PC-3 (cell line): ENCODE measurements around the gene ITPKC. TPM values are rescaled to one million over a fixed set of nuclear protein-coding genes. Genes with fewer than 3 reads are reported as not detected.
"Not testable (repeated sequence)": the region's sequence is repeated elsewhere in the genome, so short reads cannot be mapped to it uniquely, and the experiment has no call there.

ENCODE experiments used
- ATAC-seq: fragments of 200-7000 bp; cut with Tn5 transposase; 2 replicates; pipeline ENCODE4 v1.9.1; 2020; ENCODE audit warnings: mild to moderate bottlenecking, moderate library complexity
- BruUV-seq: library from RNA; stranded (reverse); fragments of 400-500 nt; replicated peaks from 2 replicates; lab custom pipeline; 2021; lab: Mats Ljungman, UMichigan
- CTCF ChIA-PET: fragments of 300-600 bp; sonication (Branson Sonifier 250); formaldehyde crosslinking; loops from one replicate; lab custom pipeline; 2022; ENCODE audit warnings: antibody characterized with exemption; lab: Charles Lee
- POLR2A ChIA-PET: fragments of 300-600 bp; sonication (Branson Sonifier 250); formaldehyde crosslinking; loops from one replicate; lab custom pipeline; 2022; ENCODE audit warnings: antibody characterized with exemption; ENCODE audit not compliant: unreplicated experiment; lab: Charles Lee
- DNase-seq: peaks from one replicate; pipeline ENCODE4 v3.0.0-alpha.2; 2015
- H2AFZ ChIP-seq: fragments of 300-600 bp; sonication (generic); 2 replicates; pipeline ENCODE4 v1.6.0; 2016; ENCODE audit warnings: antibody characterized with exemption, low read length
- H3F3A ChIP-seq: fragments of 300-600 bp; sonication (generic); one replicate; pipeline ENCODE4 v1.6.0; 2017; ENCODE audit warnings: antibody characterized with exemption, low read length, control low read depth, mild to moderate bottlenecking; ENCODE audit not compliant: unreplicated experiment
- H3K27ac ChIP-seq: fragments of 300-600 bp; sonication (generic); 2 replicates; pipeline ENCODE4 v1.5.1; 2016; ENCODE audit warnings: mild to moderate bottlenecking, low read length
- H3K27me3 ChIP-seq: fragments of 300-600 bp; sonication (generic); 2 replicates; pipeline ENCODE4 v1.6.1; 2016; ENCODE audit warnings: low read length, mixed read lengths
- H3K36me3 ChIP-seq: fragments of 300-600 bp; sonication (generic); 2 replicates; pipeline ENCODE4 v1.6.1; 2016; ENCODE audit warnings: low read depth, mixed run types, low read length, mixed read lengths
- H3K4me1 ChIP-seq: fragments of 300-600 bp; sonication (generic); 2 replicates; pipeline ENCODE4 v1.5.1; 2016; ENCODE audit warnings: low read length; ENCODE audit not compliant: insufficient read depth
- H3K4me2 ChIP-seq: fragments of 300-600 bp; sonication (generic); 2 replicates; pipeline ENCODE4 v1.6.0; 2016; ENCODE audit warnings: low read length
- H3K4me3 ChIP-seq: fragments of 300-600 bp; sonication (generic); 2 replicates; pipeline ENCODE4 v1.5.1; 2016; ENCODE audit warnings: mild to moderate bottlenecking, low read length, mixed read lengths
- H3K79me2 ChIP-seq: fragments of 300-600 bp; sonication (generic); 2 replicates; pipeline ENCODE4 v1.6.1; 2017; ENCODE audit warnings: low read length, mixed read lengths
- H3K9ac ChIP-seq: fragments of 300-600 bp; sonication (generic); 2 replicates; pipeline ENCODE4 v1.6.0; 2016; ENCODE audit warnings: mild to moderate bottlenecking, low read length
- H3K9me2 ChIP-seq: fragments of 300-600 bp; sonication (generic); replicated peaks from 2 replicates; pipeline ENCODE4 v1.6.1; 2016; ENCODE audit warnings: mixed run types, low read length, mixed read lengths
- H3K9me3 ChIP-seq: fragments of 300-600 bp; sonication (generic); 2 replicates; pipeline ENCODE4 v1.6.1; 2016; ENCODE audit warnings: low read length, mixed read lengths
- H4K20me1 ChIP-seq: fragments of 300-600 bp; sonication (generic); 2 replicates; pipeline ENCODE4 v1.6.1; 2016; ENCODE audit warnings: low read length, mixed read lengths
- EZH2 ChIP-seq: fragments of 300-600 bp; sonication (generic); IDR thresholded peaks from one replicate; pipeline ENCODE4 v1.6.1; 2017; ENCODE audit warnings: antibody characterized with exemption, mild to moderate bottlenecking, low read length; ENCODE audit not compliant: unreplicated experiment
- EZH2phosphoT487 ChIP-seq: fragments of 300-600 bp; sonication (generic); IDR thresholded peaks from 2 replicates; pipeline ENCODE4 v1.6.1; 2018; ENCODE audit warnings: mild to moderate bottlenecking, antibody characterized with exemption, low read length, borderline replicate concordance
- intact Hi-C: fragments of 100-400 bp; cut with micrococcal nuclease; formaldehyde crosslinking; loops from 2 replicates; pipeline ENCODE4 v1.9.0; 2023
- total RNA-seq: library from RNA; depleted of rRNA; stranded (reverse); fragments of >200 nt; gene quantifications from 2 replicates; pipeline ENCODE4 v1.2.3, GENCODE V29; 2014
- TF ChIP-seq, protein P1 (sequence below): fragments of 300-600 bp; sonication (generic); conservative IDR thresholded peaks from 2 replicates; pipeline ENCODE4 v1.5.1; 2017; ENCODE audit warnings: antibody characterized with exemption, low read depth, mild to moderate bottlenecking, low read length

The ITPKC gene
- total RNA-seq, 1 experiment from 2014 or later, result 28.4 TPM

GRCh38 chr19:40724315-40724714 is 7.4 kb downstream of the ITPKC start:
- no peak overlapping the region for H3K4me3 ChIP-seq
- peaks cover 21% of the 10 kb centered on the region for H3K4me1 ChIP-seq
- no peak overlapping the region for H2AFZ ChIP-seq
- peaks cover 13% of the 10 kb centered on the region for H4K20me1 ChIP-seq
- no peak for DNase-seq
- H3K9me2 ChIP-seq, result no peaks in the 10 kb centered on the region
- H3F3A ChIP-seq, result no peaks in the 10 kb centered on the region
- no TSS peak for BruUV-seq
- no peak overlapping the region for H3K27ac ChIP-seq
- no peak for TF ChIP-seq EZH2
- no peak for TF ChIP-seq EZH2phosphoT487
- TF ChIP-seq, protein P1, sequence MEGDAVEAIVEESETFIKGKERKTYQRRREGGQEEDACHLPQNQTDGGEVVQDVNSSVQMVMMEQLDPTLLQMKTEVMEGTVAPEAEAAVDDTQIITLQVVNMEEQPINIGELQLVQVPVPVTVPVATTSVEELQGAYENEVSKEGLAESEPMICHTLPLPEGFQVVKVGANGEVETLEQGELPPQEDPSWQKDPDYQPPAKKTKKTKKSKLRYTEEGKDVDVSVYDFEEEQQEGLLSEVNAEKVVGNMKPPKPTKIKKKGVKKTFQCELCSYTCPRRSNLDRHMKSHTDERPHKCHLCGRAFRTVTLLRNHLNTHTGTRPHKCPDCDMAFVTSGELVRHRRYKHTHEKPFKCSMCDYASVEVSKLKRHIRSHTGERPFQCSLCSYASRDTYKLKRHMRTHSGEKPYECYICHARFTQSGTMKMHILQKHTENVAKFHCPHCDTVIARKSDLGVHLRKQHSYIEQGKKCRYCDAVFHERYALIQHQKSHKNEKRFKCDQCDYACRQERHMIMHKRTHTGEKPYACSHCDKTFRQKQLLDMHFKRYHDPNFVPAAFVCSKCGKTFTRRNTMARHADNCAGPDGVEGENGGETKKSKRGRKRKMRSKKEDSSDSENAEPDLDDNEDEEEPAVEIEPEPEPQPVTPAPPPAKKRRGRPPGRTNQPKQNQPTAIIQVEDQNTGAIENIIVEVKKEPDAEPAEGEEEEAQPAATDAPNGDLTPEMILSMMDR, result no peak
- no peak overlapping the region for H3K9ac ChIP-seq
- peaks cover 50% of the 10 kb centered on the region for H3K79me2 ChIP-seq
- H3K4me2 ChIP-seq, result no peak overlapping the region
- H3K36me3 ChIP-seq, result peaks cover 17% of the 10 kb centered on the region; the same call in 1 of the 2 replicates
- H3K27me3 ChIP-seq, result no peaks in the 10 kb centered on the region
- ChIA-PET CTCF (no interaction called here), POLR2A (no interaction called here)
- intact Hi-C loops, result no loop called here
- no peaks in the 10 kb centered on the region for H3K9me3 ChIP-seq
- no peak for ATAC-seq

GRCh38 chr19:40724855-40725254 is 7.9 kb downstream of the ITPKC start:
- ATAC-seq, result no peak
- H3K27ac ChIP-seq, result no peak overlapping the region
- no peak overlapping the region for H3K4me2 ChIP-seq
- POLR2A ChIA-PET, result no interaction called here
- H3K36me3 ChIP-seq, result peaks cover 17% of the 10 kb centered on the region; the same call in 1 of the 2 replicates
- intact Hi-C loops, result no loop called here
- H3K27me3 ChIP-seq, result no peaks in the 10 kb centered on the region
- H3K79me2 ChIP-seq, result peaks cover 45% of the 10 kb centered on the region
- no peak overlapping the region for H2AFZ ChIP-seq
- H3F3A ChIP-seq, result no peaks in the 10 kb centered on the region
- no TSS peak for BruUV-seq
- CTCF ChIA-PET, result no interaction called here
- H3K9me3 ChIP-seq, result no peaks in the 10 kb centered on the region
- DNase-seq, result no peak
- no peak overlapping the region for H3K9ac ChIP-seq
- no peak overlapping the region for H3K4me3 ChIP-seq
- TF ChIP-seq, protein P1, result no peak
- TF ChIP-seq EZH2phosphoT487 (no peak), EZH2 (no peak)
- H3K9me2 ChIP-seq, result no peaks in the 10 kb centered on the region
- peaks cover 8% of the 10 kb centered on the region for H4K20me1 ChIP-seq
- H3K4me1 ChIP-seq, result peaks cover 16% of the 10 kb centered on the region

GRCh38 chr19:40726279-40726678 is 9.4 kb downstream of the ITPKC start:
- no TSS peak for BruUV-seq
- Histone ChIP-seq H2AFZ (no peak overlapping the region), H3K4me2 (no peak overlapping the region), H3K27me3 (no peaks in the 10 kb centered on the region), H3F3A (no peaks in the 10 kb centered on the region), H3K79me2 (peaks cover 31% of the 10 kb centered on the region), H3K9me3 (no peaks in the 10 kb centered on the region), H3K9me2 (no peaks in the 10 kb centered on the region), H3K4me3 (no peak overlapping the region), H3K27ac (no peak overlapping the region), H3K9ac (no peak overlapping the region), H3K4me1 (peaks cover 12% of the 10 kb centered on the region), H4K20me1 (no peaks in the 10 kb centered on the region; the same call in 1 of the 2 replicates), H3K36me3 (peaks cover 22% of the 10 kb centered on the region; the same call in 1 of the 2 replicates)
- ATAC-seq, result no peak
- ChIA-PET CTCF (no interaction called here), POLR2A (no interaction called here)
- peak; percentile 17 for DNase-seq
- TF ChIP-seq, protein P1, result no peak
- TF ChIP-seq EZH2phosphoT487 (no peak), EZH2 (no peak)
- intact Hi-C loops, result no loop called here

GRCh38 chr19:40730065-40730464 is 13.2 kb downstream of the ITPKC start:
- BruUV-seq, H3K27ac ChIP-seq, DNase-seq, H2AFZ ChIP-seq, CTCF ChIA-PET, POLR2A ChIA-PET, H3K27me3 ChIP-seq, H3K9me3 ChIP-seq, H4K20me1 ChIP-seq, H3K4me2 ChIP-seq, H3K9ac ChIP-seq, H3F3A ChIP-seq, ATAC-seq, H3K79me2 ChIP-seq, H3K4me3 ChIP-seq, intact Hi-C loops, H3K9me2 ChIP-seq, H3K4me1 ChIP-seq: not testable (repeated sequence)
- H3K36me3 ChIP-seq, result peaks cover 23% of the 10 kb centered on the region; the same call in 1 of the 2 replicates
